ENCODE measurements around the gene OR6N2.

Gene OR6N2

GRCh38 chr1:158754420-158754819 lies 26.6 kb downstream of the OR6N2 start, which contains the start of gene OR6K6:
Gene OR6K6 (plus strand): TSS chr1:158754720. CDS start chr1:158754888, 168 bp downstream.
- DNase-seq (ENCODE audit: low read depth in 2 of 2) = no peak

GRCh38 chr1:158752155-158752712 lies 28.8 kb downstream of the OR6N2 start:
- DNase-seq (ENCODE audit: low read depth in 2 of 2) = no peak

GRCh38 chr1:158735848-158736247 lies 45.2 kb downstream of the OR6N2 start:
- DNase-seq (ENCODE audit: low read depth in 2 of 2) = no peak

GRCh38 chr1:158732524-158732923 lies 48.5 kb downstream of the OR6N2 start:
- DNase-seq (ENCODE audit: low read depth in 2 of 2) = no peak

- no peak for DNase-seq (ENCODE audit: low read depth in 2 of 2)
These were observed 49.3 kb downstream of the OR6N2 start for GRCh38 chr1:158731707-158732106.

- DNase-seq (ENCODE audit: low read depth in 2 of 2) = no peak
These were observed 50.6 kb downstream of the OR6N2 start for GRCh38 chr1:158730453-158730852.

- DNase-seq (ENCODE audit: low read depth in 2 of 2) = no peak
These were observed 52.3 kb downstream of the OR6N2 start for GRCh38 chr1:158728510-158729225.

GRCh38 chr1:158724442-158724841 lies 56.6 kb downstream of the OR6N2 start:
- DNase-seq (ENCODE audit: low read depth in 2 of 2) = no peak

All from stimulated activated CD4-positive, alpha-beta T cell treated with anti-CD3 and anti-CD28 coated beads, Interleukin-4, amount 100 ng/mL, for 48 hours (primary cell).